Cardiac muscle cell (in vitro differentiated cells and primary cell): Measurements from ENCODE around the gene SOBP. TPM values are rescaled to one million over a fixed set of nuclear protein-coding genes. Genes with fewer than 3 reads are reported as not detected.

Experiments used
- DNase-seq, 2 donors: peaks; one replicate each; pipeline versions ENCODE4 v3.0.0 to v3.0.0-alpha.2; 2010 to 2017; ENCODE audit warnings: low read depth in 1 of 2, low spot score in 1 of 2
- H3K27ac ChIP-seq: fragments of 200-600 bp; sonication (generic); 2 replicates; pipeline ENCODE4 v1.5.1; 2016
- H3K27me3 ChIP-seq: fragments of 200-600 bp; sonication (generic); 2 replicates; pipeline ENCODE4 v1.6.0; 2016; ENCODE audit warnings: control low read depth
- H3K36me3 ChIP-seq: fragments of 200-600 bp; sonication (generic); 2 replicates; pipeline ENCODE4 v1.5.1; 2016; ENCODE audit warnings: control low read depth
- H3K4me1 ChIP-seq: fragments of 200-600 bp; sonication (generic); 2 replicates; pipeline ENCODE4 v1.8.1; 2017; ENCODE audit warnings: low read depth, mild to moderate bottlenecking, mixed run types
- H3K4me3 ChIP-seq: fragments of 200-600 bp; sonication (generic); 2 replicates; pipeline ENCODE4 v1.5.1; 2016; ENCODE audit warnings: mild to moderate bottlenecking
- H3K9me3 ChIP-seq: fragments of 200-600 bp; sonication (generic); 2 replicates; pipeline ENCODE4 v1.5.1; 2017; ENCODE audit warnings: low read depth, mild to moderate bottlenecking, control low read depth
- polyA plus RNA-seq: library from polyadenylated mRNA; unstranded; fragments of >200 nt; fragmentation: Nextera tagmentation; extraction: Ambion mirVana; gene quantifications from 2 replicates; pipeline ENCODE4 v1.2.1, GENCODE V29; 2016
- total RNA-seq: library from RNA; depleted of rRNA; stranded (reverse); fragments of >200 nt; gene quantifications from 2 replicates; pipeline ENCODE4 v1.2.3, GENCODE V29; 2016
- TF ChIP-seq, protein P1 (sequence below): IDR thresholded peaks from 2 replicates; pipeline ENCODE4 v1.5.1; 2012; ENCODE audit warnings: low read depth, mild to moderate bottlenecking, low read length

Gene SOBP
- total and polyA plus RNA-seq, 2 experiments from 2014 or later = 27.5 to 30.8 TPM

DNA sequence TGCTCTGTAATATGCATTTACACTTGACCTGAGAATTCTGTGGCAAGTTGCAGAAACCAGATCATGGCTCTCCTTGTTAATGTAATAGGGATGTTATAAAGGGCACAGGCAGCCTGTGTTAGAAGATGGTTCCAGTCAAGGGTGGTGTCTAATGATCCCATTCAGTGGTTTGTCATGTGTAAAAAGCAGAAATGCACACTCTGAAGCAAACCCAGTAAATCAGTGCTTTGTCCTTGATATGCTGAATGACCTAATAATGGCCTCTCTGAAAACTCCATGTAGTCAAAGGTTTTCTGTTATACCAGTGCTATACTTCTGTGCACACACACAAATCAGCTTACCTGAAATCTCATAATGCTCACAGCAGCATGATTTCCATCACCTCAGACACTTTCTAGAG lies 66.2 kb downstream of the SOBP start:
- Histone ChIP-seq H3K27me3 (no peaks in the 10 kb centered on the region), H3K27ac (no peak overlapping the region), H3K36me3 (no peaks in the 10 kb centered on the region), H3K4me1 (peaks cover 8% of the 10 kb centered on the region), H3K4me3 (no peak overlapping the region), H3K9me3 (no peaks in the 10 kb centered on the region)
- no peak for DNase-seq
- TF ChIP-seq, protein P1, sequence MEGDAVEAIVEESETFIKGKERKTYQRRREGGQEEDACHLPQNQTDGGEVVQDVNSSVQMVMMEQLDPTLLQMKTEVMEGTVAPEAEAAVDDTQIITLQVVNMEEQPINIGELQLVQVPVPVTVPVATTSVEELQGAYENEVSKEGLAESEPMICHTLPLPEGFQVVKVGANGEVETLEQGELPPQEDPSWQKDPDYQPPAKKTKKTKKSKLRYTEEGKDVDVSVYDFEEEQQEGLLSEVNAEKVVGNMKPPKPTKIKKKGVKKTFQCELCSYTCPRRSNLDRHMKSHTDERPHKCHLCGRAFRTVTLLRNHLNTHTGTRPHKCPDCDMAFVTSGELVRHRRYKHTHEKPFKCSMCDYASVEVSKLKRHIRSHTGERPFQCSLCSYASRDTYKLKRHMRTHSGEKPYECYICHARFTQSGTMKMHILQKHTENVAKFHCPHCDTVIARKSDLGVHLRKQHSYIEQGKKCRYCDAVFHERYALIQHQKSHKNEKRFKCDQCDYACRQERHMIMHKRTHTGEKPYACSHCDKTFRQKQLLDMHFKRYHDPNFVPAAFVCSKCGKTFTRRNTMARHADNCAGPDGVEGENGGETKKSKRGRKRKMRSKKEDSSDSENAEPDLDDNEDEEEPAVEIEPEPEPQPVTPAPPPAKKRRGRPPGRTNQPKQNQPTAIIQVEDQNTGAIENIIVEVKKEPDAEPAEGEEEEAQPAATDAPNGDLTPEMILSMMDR = no peak

DNA sequence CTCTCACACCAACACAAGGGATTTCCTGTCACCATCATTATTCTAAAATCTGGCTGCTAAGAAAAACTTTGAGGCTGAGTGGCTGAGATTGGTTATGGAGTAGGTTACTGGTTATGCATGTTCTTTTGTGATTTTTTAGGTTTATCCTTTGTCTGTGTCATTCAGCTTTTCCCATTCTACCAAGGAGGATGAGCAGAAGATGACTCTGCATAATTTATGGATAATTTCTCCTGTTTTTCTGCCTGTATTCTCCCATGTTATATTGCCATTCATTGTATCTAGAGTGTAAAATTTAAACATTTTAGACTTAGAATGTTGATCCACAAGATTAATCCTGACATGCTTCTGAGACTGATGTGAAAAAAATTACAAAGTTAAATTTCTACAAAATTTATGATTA lies 67.8 kb downstream of the SOBP start:
- no peaks in the 10 kb centered on the region for H3K27me3 ChIP-seq
- no peak overlapping the region for H3K27ac ChIP-seq
- TF ChIP-seq, protein P1 = no peak
- no peak overlapping the region for H3K4me3 ChIP-seq
- H3K9me3 ChIP-seq = no peaks in the 10 kb centered on the region
- H3K4me1 ChIP-seq = peaks cover 13% of the 10 kb centered on the region
- no peak for DNase-seq
- H3K36me3 ChIP-seq = no peaks in the 10 kb centered on the region

DNA sequence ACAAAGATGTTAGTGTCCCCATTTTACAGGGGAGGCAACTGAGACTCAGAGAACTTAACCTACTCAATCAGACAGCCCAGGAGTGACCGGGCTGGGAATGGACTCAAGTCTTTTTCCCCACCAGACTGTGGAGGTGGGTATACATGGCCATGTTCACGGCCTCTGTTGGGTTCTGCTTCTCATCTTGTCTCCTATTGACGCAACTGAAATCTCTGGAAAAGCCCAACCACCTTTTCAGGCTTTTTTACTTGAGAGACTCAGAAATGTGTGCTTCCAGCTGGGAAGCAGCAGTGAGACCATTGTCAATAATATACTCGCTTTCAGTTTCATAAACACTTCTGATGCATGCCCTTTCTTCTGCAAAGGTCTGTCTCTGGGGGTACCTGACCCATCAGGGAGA lies 70.7 kb downstream of the SOBP start:
- no peak overlapping the region for H3K4me3 ChIP-seq
- H3K9me3 ChIP-seq = no peaks in the 10 kb centered on the region
- peaks cover 13% of the 10 kb centered on the region for H3K4me1 ChIP-seq
- DNase-seq = peak in 1 of 2 donors; percentile 62
- peak overlapping the region; percentile 38 for H3K27ac ChIP-seq
- TF ChIP-seq, protein P1 = no peak
- H3K27me3 ChIP-seq = no peaks in the 10 kb centered on the region
- H3K36me3 ChIP-seq = no peaks in the 10 kb centered on the region

DNA sequence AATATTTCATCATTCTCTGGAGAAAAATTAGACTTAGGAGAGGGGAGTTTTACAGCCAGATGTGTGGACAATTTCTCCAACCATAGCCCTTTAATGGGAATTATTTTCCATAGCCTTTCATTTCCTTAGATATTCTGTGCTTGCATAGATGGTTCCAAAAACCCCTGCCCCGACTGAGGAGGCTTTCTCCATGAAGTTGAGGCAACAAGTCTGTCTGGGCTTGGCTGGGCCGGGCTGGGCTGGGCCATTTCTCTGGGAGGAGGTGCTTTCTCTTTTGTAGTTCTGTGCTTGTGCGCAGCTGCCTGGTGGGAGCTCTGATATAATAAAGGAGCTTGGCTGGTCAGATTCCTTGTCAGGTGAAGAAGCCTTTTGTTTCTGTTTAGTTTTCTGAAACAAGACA lies 71.4 kb downstream of the SOBP start:
- DNase-seq = peak in 1 of 2 donors; percentile 38
- Histone ChIP-seq H3K27ac (peak overlapping the region; percentile 28), H3K27me3 (no peaks in the 10 kb centered on the region), H3K4me3 (no peak overlapping the region), H3K9me3 (no peaks in the 10 kb centered on the region), H3K36me3 (no peaks in the 10 kb centered on the region), H3K4me1 (peaks cover 13% of the 10 kb centered on the region)
- TF ChIP-seq, protein P1 = no peak

DNA sequence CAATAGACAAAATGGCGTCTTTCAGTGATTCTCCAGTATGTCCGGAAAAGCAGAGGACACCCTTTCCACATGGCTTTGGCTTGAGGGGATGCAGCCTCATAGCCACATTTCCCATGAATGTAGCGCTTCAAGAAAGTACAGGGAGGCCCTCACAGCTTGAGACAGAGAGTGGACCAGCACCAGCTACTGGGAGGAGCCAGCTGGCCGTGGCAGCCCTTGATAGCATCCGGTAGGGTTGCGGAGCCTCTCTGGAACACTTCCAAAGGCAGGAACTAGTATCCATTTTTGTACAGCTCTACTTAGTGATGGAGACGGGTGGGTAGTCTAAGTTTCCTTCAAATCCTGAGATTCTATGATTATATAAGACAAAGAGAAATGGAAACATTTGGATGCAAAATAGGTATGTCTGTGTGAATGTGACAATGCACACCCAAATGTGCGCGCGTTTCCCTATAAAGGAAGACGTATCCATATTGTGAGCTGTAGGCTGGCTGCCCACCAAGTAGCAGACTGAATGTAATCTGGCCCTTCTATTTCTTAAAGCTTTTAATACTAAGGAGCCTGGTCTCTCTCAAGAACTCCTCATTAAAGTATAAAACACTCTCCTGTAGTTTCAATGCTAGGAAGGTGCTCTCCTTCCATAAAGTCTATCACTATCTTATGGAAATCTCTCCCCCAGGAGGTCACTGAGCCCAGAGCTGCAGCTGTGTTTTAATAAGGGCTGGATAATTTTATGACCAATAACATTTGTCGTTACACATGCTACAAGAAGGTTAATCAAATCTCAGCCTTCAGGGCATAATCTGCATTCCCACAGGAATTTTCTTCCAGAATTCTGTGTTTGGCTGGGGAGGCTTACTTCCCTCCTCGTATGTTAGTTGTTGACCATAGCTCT lies 74.0 kb downstream of the SOBP start:
- TF ChIP-seq, protein P1 = no peak
- Histone ChIP-seq H3K27me3 (no peaks in the 10 kb centered on the region), H3K4me1 (peaks cover 13% of the 10 kb centered on the region), H3K9me3 (no peaks in the 10 kb centered on the region), H3K27ac (no peak overlapping the region), H3K36me3 (peaks cover 2% of the 10 kb centered on the region), H3K4me3 (no peak overlapping the region)
- DNase-seq = peak in 1 of 2 donors; percentile 9
